Stimulated activated CD4-positive, alpha-beta T cell treated with anti-CD3 and anti-CD28 coated beads, Interleukin-15, amount 100 ng/mL, for 1 hour (primary cell): ENCODE results near the gene RBM33.

Source experiments
- DNase-seq, 2 donors: peaks; one replicate each; pipeline ENCODE4 v3.0.0-alpha.2; 2020; ENCODE audit warnings: low read depth in 1 of 2, low spot score in 1 of 2

The RBM33 gene

GRCh38 chr7:155625557-155625956 lies 18.9 kb upstream of the RBM33 start:
- DNase-seq: no peak

- DNase-seq: no peak
These were observed 15.3 kb upstream of the RBM33 start for GRCh38 chr7:155629171-155629570.

GRCh38 chr7:155631155-155631554 lies 13.3 kb upstream of the RBM33 start:
- no peak for DNase-seq

- DNase-seq: no peak
These were observed 8.6 kb upstream of the RBM33 start for GRCh38 chr7:155635817-155636216.

GRCh38 chr7:155637155-155637554 lies 7.3 kb upstream of the RBM33 start:
- DNase-seq: no peak

GRCh38 chr7:155638366-155638765 lies 6.1 kb upstream of the RBM33 start:
- no peak for DNase-seq

- DNase-seq: no peak
These were observed 4.4 kb upstream of the RBM33 start for GRCh38 chr7:155639958-155640520.

GRCh38 chr7:155640629-155641028 lies 3.8 kb upstream of the RBM33 start:
- DNase-seq: no peak

- DNase-seq: no peak
These were observed 670 bp upstream of the RBM33 start for GRCh38 chr7:155643804-155644177.

- peak in 1 of 2 donors; percentile 21 for DNase-seq
These were observed 579 bp downstream of the RBM33 start for GRCh38 chr7:155644971-155645509.

- DNase-seq: no peak
These were observed 1.2 kb downstream of the RBM33 start for GRCh38 chr7:155645662-155646061.

- DNase-seq: no peak
These were observed 2.2 kb downstream of the RBM33 start for GRCh38 chr7:155646669-155647068.

GRCh38 chr7:155647302-155647701 lies 2.8 kb downstream of the RBM33 start:
- DNase-seq: no peak

- no peak for DNase-seq
These were observed 3.3 kb downstream of the RBM33 start for GRCh38 chr7:155647734-155648133.

- no peak for DNase-seq
These were observed 4.4 kb downstream of the RBM33 start for GRCh38 chr7:155648752-155649339.

- DNase-seq: no peak
These were observed 5.1 kb downstream of the RBM33 start for GRCh38 chr7:155649588-155649987.

GRCh38 chr7:155652156-155653114 lies 8.0 kb downstream of the RBM33 start:
- DNase-seq: no peak

- DNase-seq: no peak
These were observed 9.3 kb downstream of the RBM33 start for GRCh38 chr7:155653803-155654202.

- no peak for DNase-seq
These were observed 12.4 kb downstream of the RBM33 start for GRCh38 chr7:155656891-155657290.

GRCh38 chr7:155660059-155660757 lies 15.7 kb downstream of the RBM33 start:
- DNase-seq: no peak

GRCh38 chr7:155660758-155661093 lies 16.3 kb downstream of the RBM33 start:
- DNase-seq: no peak
